GM19397 (cell line): ENCODE measurements around the gene ZIC4.

Experiments
- ATAC-seq: cut with Tn5 transposase; IDR thresholded peaks from one replicate; pipeline ENCODE4 v1.9.1; 2021; ENCODE audit warnings: mild to moderate bottlenecking, moderate library complexity; ENCODE audit not compliant: unreplicated experiment

The ZIC4 gene

DNA sequence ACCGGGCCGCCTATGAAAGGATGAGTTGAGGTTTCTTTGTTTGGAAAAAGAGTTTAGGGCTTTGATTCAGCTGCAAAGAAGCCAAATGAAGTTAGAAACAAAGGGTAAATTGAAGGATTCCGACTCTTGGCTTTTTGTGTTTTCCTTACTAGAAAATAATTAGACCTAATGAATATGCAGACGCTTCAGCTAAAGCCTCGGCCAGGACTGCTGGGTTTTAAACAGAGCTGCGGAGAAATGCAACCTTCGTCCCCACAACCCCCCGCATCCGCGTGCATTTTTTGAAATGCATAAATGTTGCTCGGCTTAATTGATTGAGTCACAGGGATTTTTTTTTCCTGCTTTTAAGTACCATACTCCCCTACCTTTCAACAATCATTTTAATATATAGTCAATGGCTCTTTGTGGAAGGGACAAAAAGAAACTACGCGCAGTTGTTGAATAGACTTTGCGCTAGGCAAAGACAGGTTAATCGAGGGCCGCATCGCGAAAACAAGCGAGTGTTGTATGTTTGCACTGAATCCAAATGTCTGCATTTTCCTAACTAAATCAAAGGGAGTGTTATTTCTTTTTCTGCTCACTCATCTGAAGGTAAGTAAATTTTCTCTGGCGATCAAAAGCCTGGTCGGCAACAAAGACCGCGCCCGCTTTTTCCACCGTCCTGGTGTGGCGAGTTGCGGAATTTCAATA is 1.3 kb upstream of the ZIC4 start:
- no peak for ATAC-seq

DNA sequence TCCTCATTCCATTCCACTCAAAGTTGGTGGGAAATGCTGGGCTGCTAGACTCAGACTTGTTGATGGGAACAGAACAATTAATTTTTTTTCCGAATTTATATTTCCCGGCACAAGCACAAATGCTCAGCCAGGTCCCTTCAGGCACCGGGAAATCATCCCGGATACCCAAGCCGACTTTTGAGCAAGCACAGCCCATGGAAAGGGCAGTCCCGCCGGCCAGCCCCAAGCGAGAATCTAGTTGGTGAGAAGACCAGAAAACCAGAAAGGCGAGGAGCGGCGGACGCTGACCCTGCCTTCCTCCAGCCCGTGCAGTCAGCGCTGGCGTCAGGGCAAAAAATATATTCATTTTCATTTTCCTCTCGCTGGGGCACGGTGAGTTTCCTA is 763 bp upstream of the ZIC4 start:
- no peak for ATAC-seq

DNA sequence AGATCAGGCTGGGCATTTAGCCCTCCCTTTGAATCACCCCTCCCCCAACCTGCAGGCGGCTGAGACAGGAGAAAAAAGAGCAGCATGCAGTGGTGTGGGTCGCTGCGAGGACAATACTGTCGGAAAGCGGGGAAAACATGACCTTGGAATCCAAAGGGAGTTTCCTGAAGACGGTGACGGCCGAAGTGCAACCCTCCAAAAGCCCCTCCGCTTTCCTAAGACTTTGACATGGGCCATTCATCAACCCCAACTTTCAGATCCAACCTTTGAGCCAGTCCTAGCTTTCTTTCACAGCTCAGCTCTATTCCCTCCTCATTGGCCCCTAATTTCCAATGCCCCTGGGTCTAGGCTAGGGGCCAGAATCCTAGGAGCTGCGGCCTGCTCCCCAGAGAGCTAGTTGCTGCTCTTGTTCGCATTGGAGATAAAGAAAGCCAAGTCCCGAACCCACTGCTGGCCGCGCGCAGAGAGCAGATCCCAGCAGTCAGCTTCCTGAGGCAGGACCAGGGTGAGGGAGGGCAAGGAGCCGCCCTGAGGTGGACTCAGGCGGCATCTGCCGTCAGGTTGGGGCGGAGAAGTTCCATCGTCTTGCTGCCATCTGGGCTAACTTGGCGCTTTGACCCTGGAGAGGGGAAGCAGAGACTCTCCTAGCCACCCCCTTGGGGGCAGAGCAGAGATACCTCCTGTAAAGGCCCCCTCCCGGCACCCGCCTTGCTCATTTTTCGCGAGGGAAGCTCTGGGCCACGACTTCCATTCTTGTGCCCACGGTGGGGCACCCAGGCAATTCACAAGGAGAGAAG is 914 bp downstream of the ZIC4 start:
- no peak for ATAC-seq

DNA sequence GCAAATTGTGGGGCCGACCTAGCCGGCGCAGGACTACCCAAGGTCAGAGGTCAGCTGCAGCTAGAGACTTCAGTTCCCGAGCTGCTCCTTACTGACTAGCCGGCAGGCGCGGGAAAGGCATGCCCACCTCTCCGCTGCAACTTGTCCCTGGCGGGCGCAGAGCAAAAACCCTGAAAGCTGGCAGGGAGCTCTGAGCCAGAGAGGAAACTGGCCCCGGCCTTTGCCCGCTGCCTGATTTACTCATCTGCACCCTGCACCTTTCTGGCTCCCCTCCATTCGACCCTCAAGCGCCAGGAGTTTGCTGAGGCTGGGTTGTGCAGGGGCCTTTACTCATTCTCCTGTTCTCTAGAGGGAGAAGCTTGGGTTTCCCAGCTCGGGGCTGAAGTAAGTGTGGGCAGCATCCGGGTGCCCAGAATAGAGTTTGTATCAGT is 1.5 kb downstream of the ZIC4 start:
- ATAC-seq: no peak

DNA sequence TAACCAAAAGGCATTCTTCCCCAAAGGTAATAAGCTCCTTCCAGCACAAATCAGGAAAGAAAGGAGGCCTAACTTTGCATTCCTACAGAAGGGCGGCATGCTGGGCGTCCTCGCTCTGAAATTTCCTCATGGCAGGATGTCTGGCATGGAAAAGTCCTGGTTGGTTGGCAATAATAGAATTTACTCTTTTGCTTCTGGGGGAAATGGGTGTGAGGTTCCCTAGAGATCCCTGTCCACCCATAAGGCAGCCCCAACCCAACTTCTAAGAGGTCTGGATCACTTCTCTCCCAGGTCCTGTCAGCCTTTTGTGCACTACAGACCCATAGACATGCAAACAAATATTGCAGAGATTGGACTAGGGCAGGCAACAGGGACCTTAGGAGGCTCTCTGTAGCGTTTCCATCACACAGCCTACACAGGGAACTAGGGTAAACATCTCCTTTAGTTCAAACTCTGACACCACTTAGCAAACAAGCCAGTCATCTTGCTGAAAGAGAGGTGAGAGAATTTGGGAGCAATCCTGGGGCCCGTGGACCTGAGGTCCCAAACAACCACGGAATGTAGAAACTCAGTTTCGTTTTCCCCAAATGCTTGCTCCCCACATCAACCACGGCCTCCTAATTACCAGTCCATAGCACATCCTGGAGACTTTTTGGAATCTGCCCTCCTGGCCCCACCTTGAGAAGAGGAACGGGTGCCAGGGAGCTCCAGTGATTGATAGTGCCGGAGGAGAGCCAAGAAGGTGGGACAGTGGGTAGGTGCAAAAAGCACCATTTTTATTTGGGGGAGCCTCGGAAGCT is 2.1 kb downstream of the ZIC4 start:
- ATAC-seq: no peak

DNA sequence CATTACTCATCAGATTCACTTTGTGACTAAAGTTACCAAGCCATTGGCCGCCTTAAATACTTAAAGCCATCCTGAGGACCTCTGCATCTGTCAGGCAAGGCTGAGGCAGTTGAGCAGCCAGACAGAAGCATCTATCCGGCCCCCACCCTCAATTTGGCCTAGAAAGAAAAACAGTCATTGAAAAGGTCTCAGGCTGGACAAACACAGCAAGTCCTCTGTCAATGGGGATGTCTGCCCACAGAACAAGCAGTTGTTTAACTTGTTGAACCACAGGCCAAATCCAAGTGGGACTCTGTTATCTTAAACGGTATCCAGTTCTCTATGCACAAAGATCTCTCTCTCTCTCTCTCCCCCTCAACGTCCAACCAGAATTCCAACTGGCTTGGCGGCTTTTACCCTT is 2.8 kb downstream of the ZIC4 start:
- no peak for ATAC-seq

DNA sequence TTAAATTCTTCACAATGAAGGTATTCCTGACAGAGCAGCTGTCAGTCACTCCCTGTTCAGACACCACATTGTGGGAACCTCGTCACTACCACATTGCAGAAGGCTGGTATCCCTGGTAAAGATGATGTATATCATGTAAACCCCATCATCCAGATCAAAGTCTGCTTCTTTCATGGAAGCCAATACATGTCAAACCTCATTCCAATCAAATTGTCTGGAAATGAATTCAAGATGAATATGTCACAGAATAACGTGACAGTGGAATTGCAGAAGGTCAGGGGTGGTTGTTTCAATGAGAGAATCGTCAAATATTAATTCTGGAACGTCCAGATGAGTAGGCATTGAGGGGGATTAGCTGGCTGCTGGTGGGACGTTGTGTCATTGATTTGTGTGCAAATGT is 4.2 kb downstream of the ZIC4 start:
- ATAC-seq: no peak

DNA sequence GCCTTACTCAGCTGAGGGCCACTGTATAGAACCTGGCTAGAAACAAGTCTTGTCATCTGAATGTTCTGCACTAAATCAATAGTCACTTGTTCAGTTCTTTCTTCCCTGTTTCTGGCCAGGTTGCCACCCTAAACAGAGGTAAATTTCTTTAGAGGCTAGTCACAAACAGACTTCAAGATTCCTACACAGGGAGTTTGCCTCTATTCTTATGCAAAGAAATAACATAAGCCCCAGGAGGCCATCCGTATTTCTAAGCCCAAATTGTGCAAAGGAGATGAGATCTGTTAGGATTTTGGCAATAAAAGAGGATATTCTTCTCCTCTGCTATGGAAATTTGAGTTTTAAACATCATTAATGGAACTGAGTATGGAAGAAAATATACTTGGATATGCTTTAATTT is 4.9 kb downstream of the ZIC4 start:
- no peak for ATAC-seq

DNA sequence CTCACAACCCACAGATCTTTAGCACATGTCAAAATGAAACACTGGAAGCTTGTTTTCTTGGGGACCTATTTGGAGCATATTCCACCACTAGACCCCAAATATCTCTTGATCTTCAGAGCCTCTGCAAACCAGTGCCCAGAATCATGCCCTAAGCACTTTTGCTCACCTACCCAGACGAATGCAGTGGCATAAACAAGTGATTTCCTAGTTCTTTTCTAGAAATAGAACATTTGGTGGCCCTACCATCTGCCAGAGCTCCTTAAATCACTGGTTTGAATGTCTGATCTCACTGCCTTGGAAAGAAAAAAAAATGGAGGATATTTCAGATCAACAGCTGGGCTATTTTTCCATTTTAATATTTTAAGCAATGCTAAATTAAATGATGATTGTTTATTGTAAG is 5.3 kb downstream of the ZIC4 start:
- ATAC-seq: no peak

DNA sequence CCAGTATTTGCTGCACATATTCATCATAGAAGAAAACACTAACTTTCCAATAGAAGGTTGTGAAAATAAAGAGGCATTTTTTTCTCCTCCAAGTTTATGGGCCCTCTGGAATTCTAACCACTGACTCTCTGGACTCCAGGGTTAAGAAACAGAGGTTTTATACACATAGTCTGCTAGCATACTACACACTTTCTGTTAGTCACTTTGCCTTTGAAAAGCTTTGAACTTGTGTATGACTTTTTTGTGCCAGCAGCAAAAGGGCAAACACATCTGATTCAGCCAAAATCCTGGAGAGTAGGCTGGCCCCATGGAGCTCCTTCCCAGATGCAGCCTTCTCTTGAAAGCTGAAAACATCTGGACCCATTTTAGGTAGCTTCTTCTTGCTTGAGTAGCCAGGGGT is 6.2 kb downstream of the ZIC4 start:
- ATAC-seq: no peak

DNA sequence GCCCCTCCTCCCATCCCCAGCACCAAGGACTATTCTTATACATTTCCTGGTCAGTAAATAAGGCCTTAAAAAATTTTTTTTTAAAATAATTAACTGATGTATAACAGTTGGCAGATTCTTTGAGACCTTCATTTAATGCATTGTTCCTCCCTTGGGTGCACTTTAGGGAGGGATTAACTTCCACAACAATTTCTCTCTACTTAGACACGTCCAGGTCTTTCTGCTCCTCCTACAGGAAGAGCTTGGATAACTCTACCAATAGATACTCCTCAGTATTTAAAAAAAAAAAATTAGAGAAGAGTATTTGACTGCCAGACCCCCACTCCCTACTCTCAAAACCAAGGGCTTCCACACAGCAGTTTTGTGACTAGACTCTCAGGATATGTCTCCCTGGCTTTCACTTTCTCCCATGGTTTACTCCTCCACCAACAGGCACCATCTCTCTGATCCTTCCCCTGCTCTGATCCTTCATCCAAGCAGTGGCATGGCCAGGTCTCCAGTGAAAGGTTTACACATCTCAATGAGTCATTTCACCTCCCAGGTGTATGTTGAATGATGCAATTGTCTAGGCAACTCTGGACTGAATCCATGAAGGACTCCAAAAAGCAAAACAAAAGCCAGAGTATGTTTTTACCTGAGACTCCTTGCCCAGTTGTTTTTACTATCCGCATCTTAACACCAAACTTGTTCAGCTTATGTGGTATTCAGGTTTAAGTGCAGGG is 7.4 kb downstream of the ZIC4 start:
- ATAC-seq: no peak

DNA sequence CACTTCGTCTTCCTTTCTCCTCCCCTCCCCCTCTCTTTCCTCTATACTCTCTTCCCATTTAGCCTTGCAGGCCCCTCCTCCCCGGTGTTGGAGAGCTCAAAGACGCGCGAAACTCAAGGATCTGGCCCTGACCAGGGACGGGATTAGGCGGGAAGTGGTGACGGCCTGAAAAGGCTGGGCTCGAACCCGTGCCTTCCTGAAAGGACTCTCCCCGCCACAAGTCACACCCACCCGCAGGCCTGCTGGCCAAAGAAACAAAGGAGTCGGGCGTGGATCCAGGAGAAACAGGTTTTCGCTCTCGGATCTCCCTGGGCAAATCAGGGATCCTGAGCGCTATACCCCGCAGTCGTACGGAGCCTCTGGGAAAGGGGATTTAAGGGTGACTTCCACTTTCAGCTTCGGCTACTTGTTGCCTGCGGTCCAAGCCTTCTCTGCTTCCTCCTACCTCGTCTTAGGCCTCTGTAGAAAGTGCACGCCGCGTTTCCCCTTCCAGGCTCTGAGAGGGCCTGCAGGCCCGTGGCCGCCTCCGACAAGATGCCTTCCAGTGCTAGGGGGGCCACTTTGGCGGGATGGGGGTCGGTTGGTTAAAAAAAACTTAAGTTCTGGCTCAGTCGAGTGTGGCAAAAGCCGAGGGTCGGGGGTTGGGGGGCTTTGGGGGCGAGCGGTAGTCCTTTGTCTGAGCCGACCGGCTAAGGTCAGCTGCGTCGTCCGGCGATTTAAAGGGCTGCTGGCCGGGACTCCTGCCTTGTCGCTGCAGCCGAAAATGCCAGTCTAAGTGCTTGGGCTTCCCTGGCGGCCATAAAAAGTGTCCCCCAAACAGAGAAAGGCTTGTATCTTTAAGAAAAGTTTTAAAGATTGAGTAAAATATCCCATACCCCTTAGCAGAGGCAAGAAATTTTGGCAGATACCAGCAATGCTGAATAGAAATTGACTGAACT is 8.2 kb downstream of the ZIC4 start:
- ATAC-seq: no peak

DNA sequence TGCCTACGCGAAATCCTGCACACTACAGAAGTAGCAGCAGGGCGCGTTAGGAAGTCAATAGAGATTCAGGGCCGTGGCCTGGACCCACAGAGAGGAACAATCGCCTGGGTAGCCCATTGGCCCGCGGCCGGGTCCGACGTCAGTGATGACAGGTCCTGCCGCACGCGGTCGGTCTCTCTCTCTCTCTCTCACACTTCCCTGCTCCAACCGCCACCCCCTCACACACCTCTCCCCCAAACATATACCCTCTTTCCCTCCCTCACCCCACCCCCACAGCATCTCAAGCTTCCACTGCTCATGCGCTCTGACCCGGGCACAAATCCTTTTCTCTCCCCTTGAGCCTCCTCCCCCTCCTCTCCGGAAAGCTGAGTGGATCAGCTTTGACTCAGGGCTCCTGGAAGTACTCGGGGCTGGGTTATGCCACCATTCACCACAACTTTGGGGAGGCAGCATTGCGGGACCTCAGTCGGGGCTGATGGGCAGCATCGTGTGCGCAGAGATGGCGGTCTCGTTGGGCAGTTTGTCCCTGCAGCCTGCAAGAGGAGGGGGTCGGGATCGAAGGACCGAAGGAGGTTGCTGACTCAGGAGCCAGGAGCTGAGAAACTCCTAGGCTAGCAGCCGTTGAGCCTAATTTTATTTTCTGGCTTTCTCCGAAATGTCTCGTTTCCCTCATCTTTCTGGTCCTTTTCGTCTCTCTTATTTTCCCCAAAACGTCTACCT is 9.0 kb downstream of the ZIC4 start:
- no peak for ATAC-seq

DNA sequence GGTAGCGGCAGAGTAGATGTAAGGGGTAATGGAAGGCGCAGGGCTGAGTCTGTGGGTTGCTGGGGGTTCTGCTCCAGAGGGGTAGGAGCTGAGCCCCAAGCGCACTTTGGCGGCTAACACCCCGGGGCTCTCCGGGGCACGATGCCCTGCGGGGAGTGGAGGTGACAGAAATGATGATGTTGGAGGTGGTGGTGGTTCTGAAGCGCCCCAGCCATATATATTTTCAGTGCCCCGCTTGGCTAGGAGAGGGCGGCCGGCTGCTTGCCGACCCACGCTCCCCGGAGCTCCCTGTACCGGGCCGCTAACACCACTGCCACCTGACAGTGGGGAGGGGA is 9.7 kb downstream of the ZIC4 start:
- ATAC-seq: no peak

DNA sequence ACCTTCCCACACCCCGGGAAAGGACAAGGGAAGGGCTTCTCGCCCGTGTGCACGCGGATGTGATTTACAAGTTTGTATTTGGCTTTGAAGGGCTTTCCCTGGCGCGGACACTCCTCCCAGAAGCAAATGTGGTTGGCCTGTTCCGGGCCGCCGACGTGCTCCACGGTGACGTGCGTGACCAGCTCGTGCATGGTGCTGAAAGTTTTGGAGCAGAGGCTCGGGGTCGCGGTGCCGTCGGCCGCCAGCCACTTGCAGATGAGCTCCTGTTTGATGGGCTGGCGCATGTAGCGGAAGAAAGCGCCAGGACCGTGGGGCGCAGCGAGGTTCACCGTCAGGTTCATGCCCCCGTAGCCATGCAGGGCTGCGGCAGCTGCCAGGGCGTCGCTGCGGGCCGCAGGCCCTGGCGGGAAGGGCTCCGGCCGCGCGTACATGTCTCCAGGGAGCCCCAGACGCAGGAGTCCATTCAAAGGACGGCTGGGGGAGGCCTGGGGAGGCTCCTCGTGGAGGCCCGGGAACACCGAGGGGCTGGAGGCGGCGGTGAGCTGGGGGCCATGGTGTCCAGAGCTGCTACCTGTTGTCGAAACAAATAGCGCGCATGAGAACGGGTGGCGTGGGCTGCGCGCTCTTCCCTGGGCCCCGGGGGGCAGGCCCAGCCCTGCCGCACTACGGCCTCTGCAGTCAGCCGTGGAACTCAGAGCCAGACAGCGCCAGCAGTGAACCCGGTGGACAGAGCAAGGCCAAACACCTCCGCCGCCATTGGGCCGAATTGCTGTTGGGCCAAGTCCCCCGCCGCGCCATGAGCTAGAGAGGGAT is 10.2 kb downstream of the ZIC4 start:
- no peak for ATAC-seq

DNA sequence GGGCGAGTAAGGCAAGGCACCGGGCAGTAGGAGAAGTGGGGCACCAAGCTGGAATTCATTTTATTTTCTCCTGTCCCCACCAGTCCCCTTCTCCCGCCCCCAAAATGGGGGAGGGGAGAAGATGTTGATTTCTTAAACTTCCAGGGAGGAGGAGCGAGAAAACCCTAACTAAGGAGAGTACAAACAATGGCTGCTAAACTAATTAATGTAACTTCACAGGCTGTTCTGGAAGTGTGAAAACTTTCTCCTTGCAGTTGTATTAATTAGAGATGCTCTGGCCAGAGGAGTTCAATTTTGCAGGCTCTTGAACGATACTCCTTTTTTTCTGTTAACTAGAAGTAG is 11.5 kb downstream of the ZIC4 start:
- ATAC-seq: no peak

DNA sequence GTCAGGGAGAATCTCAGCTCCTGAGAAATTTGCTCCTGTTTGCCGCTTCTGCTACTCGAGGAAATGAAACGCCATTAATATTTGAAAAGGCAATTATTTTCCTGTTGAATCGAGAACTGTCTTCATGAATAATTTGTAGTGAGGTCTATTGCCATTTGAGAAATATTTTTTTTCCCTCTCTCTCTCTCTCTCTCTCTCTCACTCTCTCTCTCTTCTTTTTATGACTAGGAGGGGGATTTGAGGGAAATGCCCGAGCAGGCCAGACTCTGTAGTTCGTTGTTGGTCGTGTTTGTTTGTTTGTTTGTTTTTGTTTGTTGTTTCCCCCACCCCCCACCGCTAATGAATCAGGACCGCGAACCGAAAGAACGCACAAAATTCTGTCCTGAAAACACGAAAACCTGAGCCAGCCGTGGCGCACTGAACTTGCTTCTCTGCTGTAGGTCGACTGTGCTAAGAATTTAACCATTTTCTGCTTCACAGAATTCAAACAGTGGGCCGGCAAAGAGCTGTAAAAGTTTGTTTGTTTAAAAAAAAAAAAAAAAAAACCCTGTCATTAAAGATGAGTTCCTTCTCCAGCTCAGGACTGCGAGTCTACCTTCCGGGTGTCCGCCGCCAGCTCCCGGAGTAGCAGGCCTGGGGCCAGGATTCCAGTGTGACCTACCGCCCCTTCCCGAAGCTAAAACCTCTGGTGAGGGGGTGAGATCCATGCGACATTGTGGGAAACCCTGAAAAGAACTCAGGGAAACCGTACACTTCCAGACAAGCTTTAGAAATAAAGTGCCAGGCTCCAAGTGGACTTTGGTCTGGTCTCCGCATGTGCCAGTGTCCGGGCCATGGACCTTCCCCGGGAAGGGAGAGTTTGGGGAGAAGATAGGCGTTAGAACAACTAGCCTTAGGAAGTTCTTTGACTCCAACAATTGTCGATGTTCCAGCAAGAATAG is 12.1 kb downstream of the ZIC4 start:
- no peak for ATAC-seq
